Measurements from ENCODE around the gene LILRB5. TPM values are rescaled to one million over a fixed set of nuclear protein-coding genes. Genes with fewer than 3 reads are reported as not detected.
"Not testable (repeated sequence)": the region's sequence is repeated elsewhere in the genome, so short reads cannot be mapped to it uniquely, and the experiment has no call there.

Gene LILRB5
- polyA plus RNA-seq, 4 donors: 2.4 to 10.9 (median 2.8) TPM

DNA sequence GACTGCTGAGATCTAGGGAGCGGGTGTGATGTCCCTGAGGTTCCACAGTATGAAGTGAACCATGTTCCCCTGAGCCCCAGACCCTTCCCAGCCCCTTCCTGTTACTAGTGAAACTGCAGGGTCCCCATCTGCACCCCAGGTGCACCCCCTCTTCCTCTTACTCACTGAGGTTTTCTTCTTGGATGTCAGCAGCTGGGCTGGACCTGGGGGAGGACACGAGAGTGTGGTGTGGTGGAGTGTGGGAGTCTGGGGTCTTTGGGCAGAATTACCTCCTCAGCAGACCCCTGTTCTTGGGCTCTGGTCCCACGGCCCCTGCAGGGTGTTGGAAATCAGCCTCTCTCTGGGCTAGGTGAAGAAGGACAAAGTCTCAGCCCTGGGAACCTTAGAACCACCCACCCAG is 11.1 kb downstream of the LILRB5 start:
- DNase-seq (ENCODE audit: low read depth in 4 of 4, low spot score in 3 of 4): no peak

DNA sequence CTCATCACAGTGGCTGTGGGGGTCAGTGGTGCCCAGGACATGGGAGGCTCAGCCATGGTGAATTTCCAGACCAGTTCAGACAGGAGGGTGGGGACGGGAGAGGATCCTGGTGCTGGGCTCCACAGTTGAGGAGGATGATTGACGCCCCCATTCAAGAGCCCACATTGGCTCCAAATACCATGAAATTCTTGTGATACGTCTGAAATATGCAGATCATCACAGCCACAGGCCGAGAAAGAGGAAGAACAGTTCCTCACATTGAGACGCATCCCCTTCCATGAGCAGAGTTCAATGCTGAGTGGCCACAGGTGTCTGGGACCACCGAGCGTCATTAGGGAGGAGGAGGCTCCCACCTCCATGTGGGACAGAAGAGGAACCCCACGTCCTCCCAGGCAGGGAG is 13.3 kb downstream of the LILRB5 start:
- not testable (repeated sequence) for DNase-seq (ENCODE audit: low read depth in 4 of 4, low spot score in 3 of 4)

DNA sequence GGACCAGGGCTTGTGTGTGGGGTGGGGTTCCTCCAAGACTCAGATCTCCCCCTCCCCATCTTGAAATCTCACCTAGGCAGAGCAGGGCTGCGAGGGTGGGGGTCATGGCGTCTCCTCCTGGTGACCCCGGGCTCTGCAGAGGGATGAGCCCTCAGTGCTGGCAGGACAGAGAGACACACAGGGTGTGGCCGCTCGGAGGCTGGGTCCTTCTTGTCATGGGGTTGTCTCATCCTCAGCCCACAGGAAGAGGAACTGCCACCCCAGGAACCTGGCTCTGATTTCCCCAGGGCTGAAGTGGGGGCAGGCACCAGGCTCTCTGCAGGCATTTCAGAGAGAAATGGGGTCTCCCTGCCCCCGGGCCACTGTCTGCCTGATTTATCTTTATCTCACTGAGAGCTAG is 14.4 kb downstream of the LILRB5 start, which contains the start of gene LILRA6:
Gene LILRA6 (minus strand): TSS at position 145 of the 400 bp plus-strand sequence.
- not testable (repeated sequence) for DNase-seq (ENCODE audit: low read depth in 4 of 4, low spot score in 3 of 4)

DNA sequence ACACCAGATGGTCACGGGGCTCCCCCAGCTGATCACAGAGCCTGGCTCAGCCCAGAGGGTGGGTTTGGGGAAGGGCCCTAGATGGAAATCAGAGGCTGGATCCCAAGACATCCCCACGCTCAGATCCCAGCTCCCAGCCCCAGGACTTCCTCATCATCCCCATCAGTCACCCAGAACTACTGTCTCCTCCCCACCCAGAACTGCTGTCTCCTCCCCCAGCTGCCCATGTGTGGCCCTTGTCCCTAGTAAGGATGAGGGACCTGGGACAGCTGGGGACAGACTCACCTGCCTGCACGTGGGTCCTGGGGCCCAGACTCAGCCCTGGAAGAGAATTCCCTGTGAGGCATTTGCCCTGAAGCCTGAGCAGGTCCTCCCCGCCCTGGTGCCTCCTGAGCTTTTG is 14.8 kb downstream of the LILRB5 start:
- not testable (repeated sequence) for DNase-seq (ENCODE audit: low read depth in 4 of 4, low spot score in 3 of 4)

DNA sequence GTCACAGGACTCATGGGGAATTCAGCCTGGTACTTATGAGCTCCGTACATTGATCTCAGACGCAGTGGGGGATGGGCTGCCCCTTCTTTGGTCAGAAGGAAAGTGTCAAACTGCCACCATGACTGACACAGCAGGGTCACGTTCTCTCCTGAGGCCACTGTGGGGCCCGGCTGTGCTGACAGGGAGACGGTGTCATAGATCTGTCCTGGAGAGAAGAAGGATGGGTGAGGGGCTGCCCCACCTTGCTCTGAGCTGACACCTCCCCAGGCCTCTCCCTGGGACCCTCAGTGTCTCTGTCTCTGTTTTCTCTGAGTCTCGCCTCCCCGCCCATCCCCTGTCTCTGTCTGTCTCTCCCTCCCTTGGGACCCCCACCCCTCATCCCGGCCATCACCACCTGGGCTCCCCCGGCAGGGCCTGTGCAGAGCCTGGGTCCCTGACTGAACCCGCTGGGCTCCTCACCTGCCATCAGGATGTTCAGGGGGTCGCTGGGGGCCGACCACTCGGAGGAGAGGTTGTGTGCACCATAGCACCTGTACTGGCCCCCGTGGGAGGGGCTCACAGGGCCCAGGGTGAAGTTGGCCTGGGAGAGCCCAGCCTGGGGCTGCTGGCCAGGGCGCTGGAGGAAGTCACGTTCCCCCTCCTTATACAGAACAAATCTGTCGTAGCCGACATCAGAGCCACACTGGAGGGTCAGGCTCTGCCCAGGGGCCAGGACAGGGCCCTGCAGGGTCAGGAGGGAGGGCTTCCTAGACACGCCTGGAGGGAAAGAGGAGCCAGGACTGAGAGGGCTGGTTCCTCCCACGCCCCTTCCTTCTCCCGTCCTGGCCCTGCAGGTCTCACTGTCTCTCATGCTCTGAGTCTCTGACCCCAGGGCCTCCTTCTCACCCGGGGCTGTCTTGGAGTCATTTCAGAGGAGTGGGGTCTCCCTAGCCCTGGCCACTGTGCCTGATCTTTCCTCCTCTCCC is 16.4 kb downstream of the LILRB5 start:
- DNase-seq (ENCODE audit: low read depth in 4 of 4, low spot score in 3 of 4): not testable (repeated sequence)

DNA sequence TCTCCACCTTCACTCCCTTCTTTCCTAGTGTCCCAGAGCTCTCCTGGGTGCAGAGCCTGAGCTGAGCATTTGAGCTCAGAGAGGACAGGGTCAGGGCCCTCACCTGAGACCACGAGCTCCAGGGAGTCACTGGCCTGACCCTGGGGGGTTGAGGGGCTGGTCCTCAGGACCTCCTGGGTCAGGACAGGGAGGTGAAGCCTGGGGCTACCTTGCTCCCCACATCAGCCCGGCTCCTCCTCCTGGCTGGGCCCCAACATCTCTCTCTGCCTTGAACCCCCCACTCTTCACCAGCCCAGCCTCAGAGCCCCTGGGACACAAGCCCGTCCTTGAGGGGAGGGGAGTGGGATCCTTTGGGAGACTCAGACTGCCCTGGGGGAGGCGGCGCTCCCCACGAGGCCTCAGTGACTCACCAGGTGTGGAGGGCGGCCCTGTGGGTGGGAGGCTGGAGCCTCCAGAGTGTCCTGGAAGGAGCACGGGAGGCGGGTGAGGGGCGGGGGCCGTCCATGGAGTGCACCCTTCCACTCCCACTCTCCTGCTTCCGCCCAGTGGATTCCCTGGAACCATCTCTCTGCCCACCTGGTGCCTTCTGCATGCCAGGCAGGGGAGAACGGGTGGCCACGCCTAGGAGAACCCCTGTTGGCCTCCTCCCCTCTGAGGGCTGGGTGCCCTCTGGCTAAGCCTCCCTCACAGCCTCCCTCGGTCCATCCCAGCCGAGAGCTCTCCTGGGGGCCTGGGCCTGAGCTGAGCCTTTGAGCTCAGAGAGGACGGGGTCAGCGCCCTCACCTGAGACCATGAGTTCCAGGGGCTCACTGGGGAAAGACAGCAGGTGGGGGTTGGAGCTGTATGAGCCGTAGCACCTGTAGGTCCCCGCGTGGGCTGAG is 17.3 kb downstream of the LILRB5 start:
- not testable (repeated sequence) for DNase-seq (ENCODE audit: low read depth in 4 of 4, low spot score in 3 of 4)

DNA sequence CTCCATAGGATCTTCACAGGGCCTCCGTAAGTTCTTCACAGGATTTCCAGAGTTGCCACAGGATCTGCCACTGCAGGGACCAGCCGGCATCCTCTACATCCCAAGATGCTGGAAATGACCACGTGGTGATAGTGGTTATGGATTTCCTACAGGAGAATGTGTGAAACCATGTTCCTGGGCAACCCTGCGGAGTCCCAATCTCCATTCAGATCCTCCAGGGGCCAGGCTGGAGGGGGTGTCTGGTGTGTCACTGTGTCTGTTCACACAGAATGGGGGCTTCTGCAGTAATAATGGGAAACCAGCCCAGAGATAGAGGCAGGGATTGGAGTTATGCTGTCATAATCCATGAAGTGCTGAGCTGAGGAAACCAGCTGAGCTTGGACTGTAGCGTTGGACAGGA is 23.1 kb downstream of the LILRB5 start:
- DNase-seq (ENCODE audit: low read depth in 4 of 4, low spot score in 3 of 4): no peak

DNA sequence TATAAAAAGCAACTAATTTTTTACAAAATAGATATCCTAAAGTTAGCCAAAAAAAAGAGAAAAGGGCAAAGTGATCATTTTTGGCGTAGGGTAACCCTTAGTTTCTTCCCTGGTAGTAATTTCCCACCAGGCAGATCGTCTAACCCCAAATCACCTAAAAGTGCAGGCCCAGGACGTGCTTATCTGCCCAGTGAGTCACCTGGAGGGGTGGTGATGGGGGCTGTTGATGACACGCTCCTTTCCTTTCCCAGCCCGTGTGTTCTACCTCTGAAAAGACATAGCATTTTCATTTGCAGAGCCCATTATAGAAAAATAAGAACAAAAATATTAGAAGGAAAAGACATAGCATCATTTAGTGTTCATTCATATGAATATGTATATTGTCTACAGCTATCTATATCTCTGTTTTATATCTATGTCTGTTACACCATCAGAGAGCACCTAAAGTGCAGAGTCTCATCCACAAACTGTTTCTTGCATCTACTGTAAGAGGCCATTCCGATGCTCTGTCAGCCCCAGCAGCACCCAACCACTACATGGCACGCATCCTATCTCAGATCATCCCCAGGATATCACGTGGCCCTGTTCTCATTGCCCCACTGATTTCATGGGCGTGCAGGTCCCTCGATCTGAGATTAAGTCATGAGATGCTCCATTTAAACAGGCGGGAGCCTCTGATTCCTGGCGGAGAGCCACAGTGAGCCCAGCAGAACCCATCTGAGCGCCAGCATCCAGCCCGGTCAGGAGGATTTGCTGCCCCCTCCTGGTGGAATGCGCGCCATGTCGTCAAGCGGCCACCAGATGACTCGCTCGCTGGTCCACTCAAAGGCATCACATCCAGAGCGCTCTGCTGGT is 25.8 kb downstream of the LILRB5 start:
- peak in 3 of 4 donors; percentile 36 to 58 (median 54) for DNase-seq (ENCODE audit: low read depth in 4 of 4, low spot score in 3 of 4)

DNA sequence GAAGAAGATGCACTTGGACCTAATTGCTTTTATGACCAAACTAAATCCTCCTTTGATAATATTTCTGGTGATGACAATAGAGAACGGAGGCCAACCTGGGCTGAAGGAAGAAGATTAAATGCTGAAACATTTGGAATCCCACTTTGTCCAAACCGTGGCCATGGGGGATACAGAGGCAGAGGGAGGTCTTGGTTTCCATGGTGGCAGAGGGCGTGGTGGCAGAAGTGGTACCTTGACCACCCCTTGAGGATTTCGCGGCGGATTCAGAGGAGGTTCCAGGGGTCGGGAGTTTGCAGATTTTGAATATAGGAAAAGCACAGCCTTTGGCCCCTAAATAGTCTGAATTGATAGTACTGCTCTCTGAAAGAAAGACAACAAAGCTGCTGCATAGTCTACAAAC is 27.0 kb downstream of the LILRB5 start:
- DNase-seq (ENCODE audit: low read depth in 4 of 4, low spot score in 3 of 4): no peak

DNA sequence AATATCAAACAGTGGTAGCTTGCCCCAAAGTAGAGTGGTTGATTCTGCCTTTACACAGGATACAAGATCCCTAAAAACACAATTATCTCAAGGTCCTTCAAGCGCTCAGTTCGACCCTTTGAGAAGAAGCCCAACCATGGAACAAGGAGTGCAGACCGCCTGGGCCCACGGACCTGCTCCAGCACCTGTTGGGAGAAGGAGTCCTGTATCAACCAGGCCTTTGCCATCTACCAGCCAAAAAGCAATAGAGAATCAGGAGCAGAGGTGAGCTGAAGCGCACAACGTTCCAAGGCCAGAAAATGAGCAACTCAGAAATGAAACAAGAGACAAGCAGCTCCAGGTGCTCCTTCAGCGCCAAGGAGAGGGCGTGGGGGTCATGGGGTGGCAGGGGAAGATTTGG is 27.9 kb downstream of the LILRB5 start:
- DNase-seq (ENCODE audit: low read depth in 4 of 4, low spot score in 3 of 4): no peak

DNA sequence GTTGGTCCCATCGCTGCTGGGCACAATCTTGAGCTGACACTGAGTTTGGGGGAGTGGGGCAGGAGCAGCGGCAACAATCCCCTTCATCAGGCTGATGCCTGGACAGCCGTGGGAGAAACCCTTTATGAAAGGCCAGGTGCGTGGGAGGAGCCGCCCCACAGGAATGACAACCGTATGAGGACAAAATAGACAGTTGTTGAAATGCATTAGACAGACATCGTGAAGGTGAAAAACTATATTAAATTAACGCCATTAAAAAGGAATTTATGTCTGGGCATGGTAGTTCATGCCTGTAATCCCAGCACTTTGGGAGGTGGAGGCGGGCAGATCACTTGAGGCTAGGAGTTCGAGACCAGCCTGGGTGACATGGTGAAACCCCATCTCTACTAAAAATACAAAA is 32.5 kb downstream of the LILRB5 start:
- not testable (repeated sequence) for DNase-seq (ENCODE audit: low read depth in 4 of 4, low spot score in 3 of 4)

DNA sequence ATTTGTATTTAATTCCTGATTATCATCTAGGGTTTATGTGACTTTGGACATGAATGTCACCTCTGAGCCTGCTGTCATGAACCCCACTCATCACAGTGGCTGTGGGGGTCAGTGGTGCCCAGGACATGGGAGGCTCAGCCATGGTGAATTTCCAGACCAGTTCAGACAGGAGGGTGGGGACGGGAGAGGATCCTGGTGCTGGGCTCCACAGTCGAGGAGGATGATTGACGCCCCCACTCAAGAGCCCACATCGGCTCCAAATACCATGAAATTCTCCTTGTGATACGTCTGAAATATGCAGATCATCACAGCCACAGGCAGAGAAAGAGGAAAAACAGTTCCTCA is 33.2 kb downstream of the LILRB5 start:
- not testable (repeated sequence) for DNase-seq (ENCODE audit: low read depth in 4 of 4, low spot score in 3 of 4)

DNA sequence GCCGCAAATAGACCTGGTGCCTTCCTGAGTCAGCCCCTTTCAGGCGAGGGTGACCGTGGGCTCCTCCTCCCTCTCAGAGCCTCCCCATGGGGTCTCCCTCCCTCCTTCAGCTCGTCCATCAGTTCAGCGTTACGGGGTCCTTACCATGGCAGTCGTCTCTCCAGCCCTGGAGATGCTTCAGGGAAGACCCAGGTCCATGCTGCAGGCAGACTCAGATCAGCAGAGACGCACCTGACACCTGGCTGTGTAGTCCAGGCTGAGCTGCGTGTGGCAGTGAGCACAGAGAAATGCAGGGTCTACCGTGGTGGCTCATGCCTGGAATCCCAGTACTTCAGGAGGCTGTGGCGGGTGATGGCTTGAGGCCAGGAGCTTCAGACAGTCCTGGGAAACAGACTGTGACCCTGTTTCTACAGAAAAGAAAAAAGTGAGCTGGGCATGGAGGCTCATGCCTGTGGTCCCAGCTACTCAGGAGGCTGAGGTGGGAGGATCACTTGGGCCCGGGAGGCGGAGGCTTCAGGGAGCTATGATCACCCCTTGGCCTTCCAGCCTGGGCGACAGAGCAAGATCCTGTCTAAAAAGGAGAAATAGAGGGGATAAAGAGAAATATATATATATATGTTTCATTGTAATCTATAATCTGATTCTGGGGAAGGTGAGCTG is 33.7 kb downstream of the LILRB5 start:
- DNase-seq (ENCODE audit: low read depth in 4 of 4, low spot score in 3 of 4): not testable (repeated sequence)

DNA sequence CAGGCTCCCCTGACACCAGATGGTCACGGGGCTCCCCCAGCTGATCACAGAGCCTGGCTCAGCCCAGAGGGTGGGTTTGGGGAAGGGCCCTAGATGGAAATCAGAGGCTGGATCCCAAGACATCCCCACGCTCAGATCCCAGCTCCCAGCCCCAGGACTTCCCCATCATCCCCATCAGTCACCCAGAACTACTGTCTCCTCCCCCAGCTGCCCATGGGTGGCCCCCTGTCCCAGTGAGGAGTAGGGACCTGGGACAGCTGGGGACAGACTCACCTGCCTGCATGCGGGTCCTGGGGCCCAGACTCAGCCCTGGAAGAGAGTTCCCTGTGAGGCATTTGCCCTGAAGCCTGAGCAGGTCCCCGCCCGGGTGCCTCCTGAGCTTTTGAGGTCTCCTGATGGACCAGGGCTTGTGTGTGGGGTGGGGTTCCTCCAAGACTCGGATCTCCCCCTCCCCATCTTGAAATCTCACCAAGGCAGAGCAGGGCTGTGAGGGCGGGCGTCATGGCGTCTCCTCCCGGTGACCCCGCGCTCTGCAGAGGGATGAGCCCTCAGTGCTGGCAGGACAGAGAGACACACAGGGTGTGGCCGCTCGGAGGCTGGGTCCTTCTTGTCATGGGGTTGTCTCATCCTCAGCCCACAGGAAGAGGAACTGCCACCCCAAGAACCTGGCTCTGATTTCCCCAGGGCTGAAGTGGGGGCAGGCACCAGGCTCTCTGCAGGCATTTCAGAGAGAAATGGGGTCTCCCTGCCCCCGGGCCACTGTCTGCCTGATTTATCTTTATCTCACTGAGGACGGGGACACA is 34.4 kb downstream of the LILRB5 start, which contains the start of gene LILRB3:
Gene LILRB3 (minus strand): TSS at position 534 of the 803 bp plus-strand sequence. CDS start 31 bp downstream, at position 503.
- DNase-seq (ENCODE audit: low read depth in 4 of 4, low spot score in 3 of 4): not testable (repeated sequence)

DNA sequence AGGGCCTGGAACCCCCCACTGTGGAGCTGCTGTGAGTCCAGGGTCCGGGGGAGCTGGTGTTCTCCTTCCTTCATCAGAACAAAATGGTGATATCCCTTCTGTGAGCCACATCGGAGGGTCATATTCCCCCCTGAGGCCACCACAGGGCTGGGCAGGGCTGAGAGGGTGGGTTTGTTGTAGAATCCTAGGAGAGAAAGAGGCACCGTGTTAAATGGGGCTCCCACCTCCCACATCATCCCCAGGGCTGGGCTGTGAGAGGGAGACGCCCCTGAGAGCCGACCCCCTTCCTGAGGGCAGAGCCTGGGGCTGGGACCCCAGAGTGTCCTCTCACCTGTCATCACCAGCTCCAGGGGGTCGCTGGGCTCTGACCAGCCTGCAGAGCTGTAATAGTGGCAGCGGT is 35.1 kb downstream of the LILRB5 start:
- not testable (repeated sequence) for DNase-seq (ENCODE audit: low read depth in 4 of 4, low spot score in 3 of 4)

DNA sequence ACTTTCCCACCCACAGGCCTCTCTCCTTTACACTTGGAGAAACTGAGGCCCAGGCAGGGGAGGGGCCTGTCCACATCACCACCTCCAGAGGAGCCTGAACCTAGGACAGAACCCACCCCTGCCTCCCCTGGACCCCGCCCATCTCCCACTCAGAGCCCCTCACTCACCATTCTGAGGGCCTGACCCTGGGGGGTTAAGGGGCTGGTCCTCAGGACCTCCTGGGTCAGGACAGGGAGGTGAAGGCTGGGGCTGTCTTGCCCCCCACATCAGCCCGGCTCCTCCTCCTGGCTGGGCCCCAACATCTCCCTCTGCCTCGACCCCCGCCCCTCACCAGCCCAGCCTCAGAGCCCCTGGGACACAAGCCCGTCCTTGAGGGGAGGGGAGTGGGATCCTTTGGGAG is 37.4 kb downstream of the LILRB5 start:
- DNase-seq (ENCODE audit: low read depth in 4 of 4, low spot score in 3 of 4): not testable (repeated sequence)

DNA sequence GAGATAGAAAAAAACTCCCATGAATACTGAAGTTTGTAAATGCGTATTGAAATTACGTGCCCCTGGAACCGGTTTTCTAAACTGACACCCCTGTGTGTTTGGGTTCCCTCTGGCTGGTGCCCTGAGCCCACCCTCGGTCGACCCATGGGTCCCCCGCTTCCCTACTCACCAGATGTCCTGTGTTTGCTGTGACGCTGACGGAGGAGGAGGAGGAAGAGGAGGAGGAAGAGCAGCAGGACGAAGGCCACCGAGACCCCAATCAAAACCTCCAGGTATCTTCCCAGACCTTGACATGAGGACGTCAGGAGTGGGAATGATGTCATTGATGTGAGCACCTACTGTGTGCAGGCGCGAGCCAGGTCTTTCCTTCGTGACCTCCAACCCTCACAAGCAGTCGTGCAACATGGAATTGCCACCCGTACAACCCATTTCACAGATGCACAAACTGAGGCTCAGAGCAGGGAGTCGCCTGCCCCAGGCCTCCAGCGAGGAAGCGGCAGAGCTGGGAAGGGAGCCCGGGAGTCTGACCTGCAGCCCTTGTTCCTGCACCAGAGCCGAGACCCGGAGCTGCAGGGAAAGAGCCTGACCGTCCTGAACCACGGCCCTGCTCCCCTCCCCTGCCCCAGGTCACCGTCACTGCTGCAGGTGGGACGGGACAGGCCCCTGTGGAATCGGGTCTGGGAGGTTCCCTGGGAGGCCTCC is 38.0 kb downstream of the LILRB5 start:
- DNase-seq (ENCODE audit: low read depth in 4 of 4, low spot score in 3 of 4): no peak

DNA sequence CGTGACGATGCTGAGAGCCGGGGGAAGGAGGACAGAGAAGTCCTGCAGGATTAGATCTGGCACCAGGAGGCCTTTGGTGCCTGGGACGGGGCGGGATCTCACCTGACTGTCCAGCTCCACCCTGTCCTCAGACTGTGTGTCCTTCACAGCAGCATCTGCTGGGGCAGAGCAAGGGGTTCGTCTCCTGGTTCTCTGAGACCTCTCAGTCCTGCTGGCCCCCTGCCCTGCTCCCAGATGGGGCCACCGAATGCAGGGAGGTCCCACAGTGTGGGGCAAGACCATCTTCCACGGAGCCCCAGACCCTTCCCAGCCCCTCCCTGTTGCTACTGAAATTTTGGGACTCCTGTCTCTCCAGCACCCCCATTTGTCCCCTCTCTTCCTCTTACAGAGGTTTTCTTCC is 38.8 kb downstream of the LILRB5 start:
- DNase-seq (ENCODE audit: low read depth in 4 of 4, low spot score in 3 of 4): no peak

Measured in left renal pelvis (tissue), 4 donors.